BE2C (cell line): ENCODE data around the gene FGF14.

Experiments used
- DNase-seq: peaks from one replicate; pipeline ENCODE4 v3.0.0-alpha.2; 2020
- H3K27me3 ChIP-seq: fragments of 250-450 bp; sonication (Bioruptor Pico); 2 replicates; pipeline ENCODE4 v1.5.1; 2020; ENCODE audit warnings: mild to moderate bottlenecking
- H3K36me3 ChIP-seq: fragments of 250-450 bp; sonication (Bioruptor Pico); 2 replicates; pipeline ENCODE4 v1.5.1; 2020; ENCODE audit warnings: mild to moderate bottlenecking
- H3K4me1 ChIP-seq: fragments of 250-450 bp; sonication (Bioruptor Pico); 2 replicates; pipeline ENCODE4 v1.5.1; 2020
- H3K4me3 ChIP-seq: 2 replicates; pipeline ENCODE4 v1.5.1; 2011; ENCODE audit warnings: low read depth, low read length
- H3K9me3 ChIP-seq: fragments of 250-450 bp; sonication (Bioruptor Pico); 2 replicates; pipeline ENCODE4 v1.5.1; 2020
- CTCF ChIP-seq: IDR thresholded peaks from 2 replicates; pipeline ENCODE4 v1.5.1; 2012; ENCODE audit warnings: mild to moderate bottlenecking, low read depth, low read length

Gene FGF14

GRCh38 chr13:102276404-102276803 lies 125.4 kb downstream of the FGF14 start:
- Histone ChIP-seq H3K4me3 (no peak overlapping the region), H3K36me3 (no peaks in the 10 kb centered on the region), H3K9me3 (no peaks in the 10 kb centered on the region), H3K4me1 (no peaks in the 10 kb centered on the region; the same call in 1 of the 2 replicates), H3K27me3 (no peaks in the 10 kb centered on the region)
- no peak for DNase-seq
- TF ChIP-seq CTCF: no peak

GRCh38 chr13:102275969-102276368 lies 125.9 kb downstream of the FGF14 start:
- no peaks in the 10 kb centered on the region for H3K27me3 ChIP-seq
- DNase-seq: no peak
- H3K4me1 ChIP-seq: no peaks in the 10 kb centered on the region; the same call in 1 of the 2 replicates
- TF ChIP-seq CTCF: no peak
- no peak overlapping the region for H3K4me3 ChIP-seq
- no peaks in the 10 kb centered on the region for H3K36me3 ChIP-seq
- H3K9me3 ChIP-seq: no peaks in the 10 kb centered on the region

GRCh38 chr13:102273111-102273510 lies 128.7 kb downstream of the FGF14 start:
- Histone ChIP-seq H3K9me3 (no peaks in the 10 kb centered on the region), H3K36me3 (no peaks in the 10 kb centered on the region), H3K4me1 (no peaks in the 10 kb centered on the region), H3K27me3 (no peaks in the 10 kb centered on the region), H3K4me3 (no peak overlapping the region)
- no peak for DNase-seq
- TF ChIP-seq CTCF: no peak

DNA sequence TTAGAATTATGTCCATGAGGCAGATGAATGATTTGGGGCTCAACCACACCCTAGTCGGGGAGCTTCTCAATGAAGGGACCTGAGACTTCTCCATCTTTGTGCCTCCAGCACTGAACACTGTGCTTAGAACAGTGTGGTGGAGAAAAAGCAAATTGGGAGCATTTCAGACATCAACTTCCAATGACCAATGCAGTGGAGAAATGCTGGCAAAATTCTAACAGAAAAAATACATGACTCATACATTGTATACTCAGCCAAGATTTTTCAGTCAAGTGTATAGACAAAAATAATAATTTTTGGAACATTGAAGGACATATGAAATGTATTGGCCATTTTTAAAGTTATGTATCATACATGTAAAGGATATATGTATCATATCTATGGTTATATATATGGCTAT lies 134.7 kb downstream of the FGF14 start:
- no peaks in the 10 kb centered on the region for H3K9me3 ChIP-seq
- no peaks in the 10 kb centered on the region for H3K4me1 ChIP-seq
- TF ChIP-seq CTCF: no peak
- H3K27me3 ChIP-seq: no peaks in the 10 kb centered on the region
- DNase-seq: no peak
- no peak overlapping the region for H3K4me3 ChIP-seq
- no peaks in the 10 kb centered on the region for H3K36me3 ChIP-seq

GRCh38 chr13:102261809-102262208 lies 140.0 kb downstream of the FGF14 start:
- no peak for TF ChIP-seq CTCF
- no peaks in the 10 kb centered on the region; the same call in 1 of the 2 replicates for H3K4me1 ChIP-seq
- H3K36me3 ChIP-seq: no peaks in the 10 kb centered on the region
- no peaks in the 10 kb centered on the region for H3K9me3 ChIP-seq
- no peak overlapping the region for H3K4me3 ChIP-seq
- H3K27me3 ChIP-seq: no peaks in the 10 kb centered on the region
- DNase-seq: no peak

DNA sequence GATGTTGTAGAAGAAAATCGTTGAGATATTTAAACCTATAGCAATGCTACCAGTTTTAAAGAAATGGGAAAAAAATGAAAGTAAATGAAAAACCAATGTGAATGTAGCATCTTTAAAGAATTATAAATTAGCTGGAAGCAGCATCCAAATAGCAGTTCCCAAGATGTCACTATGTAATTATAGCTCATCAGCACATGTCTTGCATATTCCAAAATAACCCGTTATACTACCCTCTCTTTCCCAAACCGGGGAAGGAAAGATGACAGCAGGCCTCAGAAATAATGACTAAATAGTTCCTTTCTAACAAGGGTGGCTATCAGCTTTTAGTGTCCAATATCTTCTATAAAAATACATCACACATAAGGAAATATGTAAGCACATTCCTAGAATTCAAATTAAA lies 140.5 kb downstream of the FGF14 start:
- no peaks in the 10 kb centered on the region; the same call in 1 of the 2 replicates for H3K4me1 ChIP-seq
- no peak overlapping the region for H3K4me3 ChIP-seq
- no peak for TF ChIP-seq CTCF
- no peaks in the 10 kb centered on the region for H3K27me3 ChIP-seq
- H3K36me3 ChIP-seq: no peaks in the 10 kb centered on the region
- no peak for DNase-seq
- no peaks in the 10 kb centered on the region for H3K9me3 ChIP-seq
